ENCODE results near the gene BRDT.

BRDT gene

DNA sequence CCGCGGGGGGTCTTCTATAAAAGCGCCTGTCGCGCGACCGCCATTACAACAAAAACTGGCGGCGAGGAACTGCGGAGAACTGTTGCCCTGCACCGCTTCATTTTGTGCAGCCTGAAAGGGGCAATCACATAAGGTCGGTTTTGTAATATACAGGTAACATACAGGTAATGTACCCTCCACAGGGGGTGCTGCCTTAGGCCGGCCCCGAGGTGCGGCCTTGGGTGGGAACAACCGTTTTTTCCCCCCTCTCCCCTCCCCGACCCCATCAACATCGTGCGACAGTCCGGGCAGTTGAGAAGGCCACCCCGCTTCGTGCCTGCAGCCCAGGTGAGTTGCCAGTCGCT is at the start of gene BRDT:
BRDT (plus strand) TSS at position 46 of the 344 bp plus-strand sequence. CDS start 13,354 bp downstream, outside the sequence.
- DNase-seq: no peak

DNA sequence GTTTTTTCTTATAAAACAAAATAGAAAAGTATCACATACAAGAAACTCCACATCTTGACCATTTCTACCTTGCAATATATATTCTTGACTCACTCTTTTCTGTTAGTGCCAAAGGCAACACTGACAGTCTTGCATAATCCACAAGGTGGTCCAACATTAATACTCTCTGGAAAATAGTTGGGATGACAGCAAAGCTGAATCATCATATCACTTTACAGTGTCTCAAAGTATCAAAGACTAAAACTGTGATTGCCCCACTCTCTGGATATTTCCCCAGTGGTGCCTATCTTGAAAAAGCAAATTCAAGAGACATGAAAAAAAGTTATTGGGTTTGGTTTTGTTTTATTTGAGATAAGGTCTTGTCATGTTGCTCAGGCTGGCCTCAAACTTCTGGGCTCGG is 48.6 kb upstream of the BRDT start:
- no peak for DNase-seq

GRCh38 chr1:91901231-91901630 is 48.0 kb upstream of the BRDT start:
- no peak for DNase-seq

DNA sequence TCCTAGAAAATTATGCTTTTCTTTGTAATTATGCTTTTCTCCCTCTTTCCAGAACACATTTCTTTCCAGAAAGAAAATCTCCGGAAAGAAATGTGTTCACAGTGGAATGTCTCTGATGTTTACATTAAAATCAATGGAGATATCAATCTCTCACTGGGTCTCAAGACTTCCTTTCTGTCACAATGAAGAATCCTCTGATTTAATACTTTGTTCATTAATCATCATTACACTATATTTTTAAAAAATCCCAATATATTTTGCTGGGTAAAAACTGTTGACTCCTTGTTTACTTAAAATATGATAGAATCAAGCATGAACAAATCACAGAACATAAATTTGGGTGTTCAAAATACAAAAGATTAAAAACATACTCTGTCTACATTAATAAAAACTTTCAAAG is 36.9 kb upstream of the BRDT start:
- DNase-seq: no peak

- no peak for DNase-seq
Measured at GRCh38 chr1:91913018-91913417, 36.2 kb upstream of the BRDT start.

DNA sequence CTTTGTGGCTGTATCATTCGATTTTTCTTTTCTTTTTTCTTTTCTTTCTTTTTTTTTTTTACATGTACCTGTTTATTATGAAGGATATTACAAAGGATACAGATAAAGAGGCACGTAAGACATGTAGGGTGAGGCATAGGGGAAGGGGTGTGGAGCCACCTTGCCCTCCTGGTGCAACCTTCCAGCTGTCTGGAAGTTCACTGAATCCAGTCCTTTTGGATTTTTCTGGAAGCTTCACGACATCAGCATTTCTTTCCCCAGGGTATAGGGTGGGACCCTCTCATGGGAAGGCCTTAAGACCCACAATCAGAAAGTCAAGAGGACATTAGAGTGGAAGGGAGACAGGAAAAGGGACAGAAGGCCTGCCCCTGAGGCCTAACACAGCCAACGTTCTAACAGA is 33.2 kb upstream of the BRDT start:
- no peak for DNase-seq

- no peak for DNase-seq
Measured at GRCh38 chr1:91916811-91917460, 32.3 kb upstream of the BRDT start.

- DNase-seq: no peak
Measured at GRCh38 chr1:91919962-91920361, 29.2 kb upstream of the BRDT start.

GRCh38 chr1:91924146-91924545 is 25.1 kb upstream of the BRDT start:
- no peak for DNase-seq

- no peak for DNase-seq
Measured at GRCh38 chr1:91925644-91926435, 23.4 kb upstream of the BRDT start.

- no peak for DNase-seq
Measured at GRCh38 chr1:91928026-91928425, 21.2 kb upstream of the BRDT start.

- no peak for DNase-seq
Measured at GRCh38 chr1:91929250-91929649, 20.0 kb upstream of the BRDT start.

DNA sequence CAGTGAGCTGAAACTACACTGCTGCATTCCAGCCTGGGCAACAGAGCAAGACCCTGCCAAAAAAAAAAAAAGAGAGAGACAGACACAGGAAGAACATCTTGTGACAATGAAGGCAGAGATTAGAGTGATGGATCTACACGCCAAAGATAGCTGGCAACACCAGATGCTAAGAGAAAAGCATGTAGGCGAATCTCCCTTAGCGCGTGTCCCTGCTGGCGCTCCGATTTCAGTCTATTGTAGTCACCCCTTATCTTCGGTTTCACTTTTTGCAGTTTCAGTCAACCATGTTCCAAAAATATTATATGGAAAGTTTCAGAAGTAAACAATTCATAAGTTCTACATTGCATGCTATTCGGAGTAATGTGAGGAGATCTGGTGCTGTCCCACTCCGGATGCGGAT is 11.6 kb upstream of the BRDT start:
- DNase-seq: no peak

GRCh38 chr1:91940496-91940895 is 8.7 kb upstream of the BRDT start:
- no peak for DNase-seq

DNA sequence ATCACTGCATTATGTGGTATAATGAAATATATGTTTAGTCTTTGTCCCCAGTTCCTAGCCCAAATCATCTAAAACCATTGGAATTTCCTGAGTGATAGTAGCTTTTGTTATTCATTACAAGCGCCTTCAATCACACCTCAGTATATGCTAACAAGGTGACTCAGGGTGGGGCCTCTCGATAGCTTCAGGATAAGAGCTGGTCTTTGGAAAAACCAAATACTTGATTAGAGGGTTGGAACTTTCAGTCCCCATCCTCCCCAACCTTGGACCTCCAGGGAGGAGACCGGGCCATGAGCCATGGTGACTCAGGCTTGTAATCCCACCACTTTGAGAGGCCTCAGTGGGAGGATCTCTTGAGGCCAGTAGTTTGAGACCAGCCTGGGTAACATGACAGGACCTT is 5.1 kb upstream of the BRDT start:
- DNase-seq: no peak

DNA sequence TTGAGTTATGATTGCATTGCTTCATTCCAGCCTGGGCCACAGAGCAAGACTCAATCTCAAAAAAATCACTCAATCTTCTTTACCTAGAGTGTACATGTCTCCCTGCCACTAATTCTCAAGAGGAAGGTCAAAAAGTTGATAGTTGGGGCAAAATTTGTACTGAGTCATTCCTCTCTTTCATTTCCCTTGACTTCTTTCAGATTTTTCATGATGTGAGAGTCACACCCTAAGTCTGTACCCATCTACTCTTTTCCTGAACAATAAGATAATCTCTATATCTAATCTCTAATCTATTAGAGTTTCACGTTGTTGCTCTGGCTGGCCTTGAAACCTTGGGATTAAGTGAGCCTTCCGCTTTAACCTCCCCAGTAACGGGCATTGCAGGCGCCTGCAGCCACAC is 1.1 kb upstream of the BRDT start:
- DNase-seq: no peak

DNA sequence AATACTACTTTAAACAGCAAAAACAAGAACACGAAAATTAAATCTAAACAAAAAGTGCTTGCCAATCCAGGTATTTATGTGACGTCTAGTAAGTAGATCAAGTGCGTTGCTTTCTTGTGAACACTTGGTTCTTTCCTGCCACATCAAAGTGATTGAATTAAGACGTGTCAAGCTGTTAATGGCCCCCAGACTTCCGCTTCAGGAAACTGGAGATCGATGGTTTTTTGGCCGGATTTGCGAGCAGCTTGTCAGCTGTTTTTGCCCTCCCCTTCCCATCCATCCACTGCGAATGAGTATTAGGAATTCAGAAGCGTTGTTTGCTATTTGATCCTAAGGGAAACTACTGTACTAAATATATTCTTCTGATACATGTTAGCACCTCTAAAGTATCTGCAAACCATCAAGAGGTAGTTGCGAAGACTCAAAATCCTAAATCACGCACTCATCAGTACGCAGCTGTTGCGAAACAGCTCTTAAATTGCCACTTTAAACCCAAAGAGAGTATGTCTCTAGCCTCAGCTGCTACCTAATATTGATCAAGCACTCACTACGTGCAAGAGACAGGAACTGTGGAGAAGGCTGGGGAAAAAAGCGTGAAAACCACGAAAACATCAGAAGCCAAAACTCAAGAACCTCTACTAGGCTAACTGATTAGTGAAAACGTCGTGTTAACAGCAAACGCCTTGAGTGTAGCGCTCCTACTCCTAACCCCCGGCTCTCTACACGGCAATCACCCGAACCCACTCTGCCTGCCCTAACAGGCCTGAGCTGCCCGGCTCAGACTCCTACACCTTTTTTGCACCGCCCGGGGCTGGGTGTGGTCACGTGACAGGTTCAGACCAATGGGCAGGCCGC is 473 bp upstream of the BRDT start:
- no peak for DNase-seq

DNA sequence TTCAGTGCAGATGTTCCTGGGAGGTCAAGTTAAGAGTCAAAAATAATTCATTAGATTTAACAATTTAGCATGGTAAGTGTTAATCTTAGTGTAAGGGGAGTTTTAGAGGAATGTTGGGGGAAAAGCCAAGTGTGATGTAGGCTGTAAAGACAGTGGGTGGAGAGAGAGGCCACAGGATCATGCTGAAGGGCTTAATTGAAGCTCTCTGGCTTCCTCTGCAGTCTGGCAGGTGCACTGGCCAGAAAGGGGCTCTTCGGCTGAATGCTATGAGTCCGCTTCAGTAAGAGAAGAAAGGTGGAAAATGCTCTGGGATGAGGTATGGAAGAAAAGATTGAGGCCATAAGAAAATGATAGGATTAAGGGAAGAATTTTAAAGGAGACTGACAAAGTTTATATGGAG is 3.0 kb downstream of the BRDT start:
- DNase-seq: no peak

DNA sequence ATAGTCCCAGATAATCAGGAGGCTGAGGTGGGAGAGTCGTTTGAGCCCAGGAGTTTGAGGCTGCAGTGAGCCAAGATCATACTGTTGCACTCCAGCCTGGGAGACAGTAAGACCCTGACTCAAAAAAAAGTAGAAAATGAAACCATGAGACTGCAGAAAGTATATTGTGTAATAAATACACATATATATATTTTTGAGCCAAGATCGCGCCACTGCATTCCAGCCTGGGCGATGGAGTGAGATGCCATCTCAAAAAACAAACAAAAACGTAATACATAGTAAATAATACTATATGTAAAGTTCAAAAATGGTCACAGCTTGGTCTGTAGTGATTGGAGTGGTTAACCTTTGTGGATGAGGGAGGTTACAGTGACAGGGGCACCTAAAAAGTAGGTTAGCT is 9.7 kb downstream of the BRDT start:
- DNase-seq: no peak

- DNase-seq: no peak
Measured at GRCh38 chr1:91968334-91968733, 19.1 kb downstream of the BRDT start.

- no peak for DNase-seq
Measured at GRCh38 chr1:91979383-91979782, 30.2 kb downstream of the BRDT start.

DNA sequence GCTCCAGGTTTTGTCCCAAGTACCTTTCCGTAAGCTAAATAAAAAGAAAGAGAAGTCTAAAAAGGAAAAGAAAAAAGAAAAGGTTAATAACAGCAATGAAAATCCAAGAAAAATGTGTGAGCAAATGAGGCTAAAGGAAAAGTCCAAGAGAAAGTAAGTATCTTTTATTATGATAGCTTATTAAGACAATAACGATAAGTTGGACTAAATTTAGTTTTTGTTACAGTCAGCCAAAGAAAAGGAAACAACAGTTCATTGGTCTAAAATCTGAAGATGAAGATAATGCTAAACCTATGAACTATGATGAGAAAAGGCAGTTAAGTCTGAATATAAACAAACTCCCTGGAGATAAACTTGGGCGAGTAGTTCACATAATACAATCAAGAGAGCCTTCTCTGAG is 31.5 kb downstream of the BRDT start:
- DNase-seq: no peak

GRCh38 chr1:91981996-91982609 is 32.9 kb downstream of the BRDT start:
- DNase-seq: no peak
